HG02884 (cell line): ENCODE results near the gene KIF1B.
A peak's percentile ranks its signal among the peaks of the same experiment; 100 is the strongest.
"Not testable (repeated sequence)": the region's sequence is repeated elsewhere in the genome, so short reads cannot be mapped to it uniquely, and the experiment has no call there.

Source experiments
- ATAC-seq: cut with Tn5 transposase; IDR thresholded peaks from one replicate; pipeline ENCODE4 v1.9.1; 2021; ENCODE audit warnings: mild to moderate bottlenecking, moderate library complexity; ENCODE audit not compliant: unreplicated experiment

Gene KIF1B

GRCh38 chr1:10421637-10422036, 211.3 kb downstream of the KIF1B start:
- ATAC-seq, result no peak

- no peak for ATAC-seq
These were observed 213.7 kb downstream of the KIF1B start for GRCh38 chr1:10424034-10424433.

GRCh38 chr1:10424651-10425050, 214.3 kb downstream of the KIF1B start:
- ATAC-seq, result no peak

GRCh38 chr1:10425826-10426534, 215.6 kb downstream of the KIF1B start:
- ATAC-seq, result not testable (repeated sequence)

- not testable (repeated sequence) for ATAC-seq
These were observed 216.1 kb downstream of the KIF1B start for GRCh38 chr1:10426535-10426848.

GRCh38 chr1:10428984-10429383, 218.6 kb downstream of the KIF1B start:
- ATAC-seq, result no peak

- no peak for ATAC-seq
These were observed 219.5 kb downstream of the KIF1B start for GRCh38 chr1:10429868-10430215.

GRCh38 chr1:10430216-10431069, 220.1 kb downstream of the KIF1B start, which contains the start of gene CENPS:
Gene CENPS (plus strand): TSS chr1:10430433. CDS start chr1:10430518, 85 bp downstream.
- peak; percentile 77 for ATAC-seq
